Activated T-helper 1 cell treated with anti-CD3 and anti-CD28 coated beads, Interleukin-2, amount 50 U/mL, for 16 hours (primary cell): ENCODE data around the gene CAP2.

Source experiments
- DNase-seq, 2 donors: peaks; one replicate each; pipeline ENCODE4 v3.0.0-alpha.2; 2020; ENCODE audit warnings: low read depth in 1 of 2, low spot score in 1 of 2

CAP2 gene

GRCh38 chr6:17472653-17473183, 79.3 kb downstream of the CAP2 start:
- no peak for DNase-seq

GRCh38 chr6:17473554-17473953, 80.2 kb downstream of the CAP2 start:
- DNase-seq = no peak

- DNase-seq = no peak
Observed at GRCh38 chr6:17474289-17474688, 80.9 kb downstream of the CAP2 start.

- no peak for DNase-seq
Observed at GRCh38 chr6:17475606-17476244, 82.3 kb downstream of the CAP2 start.

GRCh38 chr6:17476511-17476910, 83.1 kb downstream of the CAP2 start:
- no peak for DNase-seq

- DNase-seq = no peak
Observed at GRCh38 chr6:17477356-17477755, 84.0 kb downstream of the CAP2 start.

GRCh38 chr6:17478223-17478907, 85.0 kb downstream of the CAP2 start:
- DNase-seq = no peak

GRCh38 chr6:17478946-17479345, 85.6 kb downstream of the CAP2 start:
- DNase-seq = no peak

- DNase-seq = no peak
Observed at GRCh38 chr6:17480476-17480875, 87.1 kb downstream of the CAP2 start.

GRCh38 chr6:17482711-17483110, 89.3 kb downstream of the CAP2 start:
- DNase-seq = no peak

GRCh38 chr6:17483391-17484016, 90.1 kb downstream of the CAP2 start:
- DNase-seq = no peak

GRCh38 chr6:17484201-17484849, 90.9 kb downstream of the CAP2 start:
- no peak for DNase-seq

GRCh38 chr6:17485181-17485580, 91.8 kb downstream of the CAP2 start:
- DNase-seq = no peak

- no peak for DNase-seq
Observed at GRCh38 chr6:17485946-17486345, 92.6 kb downstream of the CAP2 start.

- DNase-seq = no peak
Observed at GRCh38 chr6:17486680-17487079, 93.3 kb downstream of the CAP2 start.

- DNase-seq = no peak
Observed at GRCh38 chr6:17490724-17491123, 97.3 kb downstream of the CAP2 start.

GRCh38 chr6:17491416-17492142, 98.2 kb downstream of the CAP2 start:
- DNase-seq = no peak

GRCh38 chr6:17492350-17492749, 99.0 kb downstream of the CAP2 start:
- DNase-seq = no peak

GRCh38 chr6:17493286-17493685, 99.9 kb downstream of the CAP2 start:
- no peak for DNase-seq

GRCh38 chr6:17494177-17494576, 100.8 kb downstream of the CAP2 start:
- no peak for DNase-seq

- DNase-seq = no peak
Observed at GRCh38 chr6:17494919-17495318, 101.5 kb downstream of the CAP2 start.
